Activated T-cell treated with anti-CD3 and anti-CD28 coated beads for 4 hours (primary cell): ENCODE data around the gene KCNC4.

ENCODE experiments used
- DNase-seq: peaks from one replicate; pipeline ENCODE4 v3.0.0-alpha.2; 2020

Gene KCNC4

DNA sequence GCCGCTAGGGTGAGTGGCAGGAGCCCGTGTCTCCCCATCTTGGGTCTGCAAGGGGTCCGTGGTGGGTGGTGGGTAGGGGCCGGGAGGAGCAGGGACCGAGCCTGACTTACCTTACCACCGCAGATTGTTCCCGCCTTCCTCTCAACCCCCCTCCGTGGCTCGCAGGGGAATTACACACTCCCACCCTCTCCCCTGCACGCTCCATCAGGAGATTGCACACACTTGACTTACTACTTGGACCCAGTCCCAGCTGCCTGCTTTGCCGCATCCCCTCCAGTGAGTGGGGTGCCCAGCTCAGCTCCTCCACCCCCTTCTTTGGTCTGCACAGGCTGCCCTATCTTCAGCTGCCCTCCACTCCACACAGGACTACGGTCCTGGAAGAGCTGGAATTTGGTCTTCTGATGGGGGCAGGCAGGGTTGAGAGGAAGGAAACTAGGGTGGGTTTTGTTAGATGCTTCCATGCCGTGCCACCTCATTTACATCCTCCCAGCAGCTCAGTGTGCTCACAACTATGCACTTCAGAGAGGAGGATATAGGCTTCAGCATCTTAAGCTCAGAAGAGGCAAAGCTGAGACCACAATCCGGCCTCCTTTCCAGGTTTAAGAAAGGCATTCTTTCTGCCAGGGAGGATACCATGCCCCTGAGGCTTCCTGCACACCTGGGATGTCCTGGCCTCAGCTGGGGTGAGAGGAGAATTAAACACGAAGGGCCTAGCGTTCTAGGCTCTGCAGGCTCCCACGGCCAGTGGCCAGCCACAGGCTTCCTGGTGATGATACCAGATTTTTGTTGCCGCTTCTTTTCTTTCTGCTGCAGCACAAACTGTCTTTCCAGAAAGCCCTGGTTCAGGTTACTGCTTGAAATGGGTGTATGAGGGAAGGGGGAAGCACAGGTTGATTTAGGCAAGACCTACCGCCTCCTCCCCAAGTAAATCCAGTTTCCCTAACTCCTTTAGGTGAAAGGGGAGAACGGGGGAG is 2.3 kb downstream of the KCNC4 start:
- DNase-seq, result no peak

GRCh38 chr1:110213143-110213540 is 3.0 kb downstream of the KCNC4 start:
- DNase-seq, result no peak

GRCh38 chr1:110214454-110215404 is 4.6 kb downstream of the KCNC4 start:
- no peak for DNase-seq

DNA sequence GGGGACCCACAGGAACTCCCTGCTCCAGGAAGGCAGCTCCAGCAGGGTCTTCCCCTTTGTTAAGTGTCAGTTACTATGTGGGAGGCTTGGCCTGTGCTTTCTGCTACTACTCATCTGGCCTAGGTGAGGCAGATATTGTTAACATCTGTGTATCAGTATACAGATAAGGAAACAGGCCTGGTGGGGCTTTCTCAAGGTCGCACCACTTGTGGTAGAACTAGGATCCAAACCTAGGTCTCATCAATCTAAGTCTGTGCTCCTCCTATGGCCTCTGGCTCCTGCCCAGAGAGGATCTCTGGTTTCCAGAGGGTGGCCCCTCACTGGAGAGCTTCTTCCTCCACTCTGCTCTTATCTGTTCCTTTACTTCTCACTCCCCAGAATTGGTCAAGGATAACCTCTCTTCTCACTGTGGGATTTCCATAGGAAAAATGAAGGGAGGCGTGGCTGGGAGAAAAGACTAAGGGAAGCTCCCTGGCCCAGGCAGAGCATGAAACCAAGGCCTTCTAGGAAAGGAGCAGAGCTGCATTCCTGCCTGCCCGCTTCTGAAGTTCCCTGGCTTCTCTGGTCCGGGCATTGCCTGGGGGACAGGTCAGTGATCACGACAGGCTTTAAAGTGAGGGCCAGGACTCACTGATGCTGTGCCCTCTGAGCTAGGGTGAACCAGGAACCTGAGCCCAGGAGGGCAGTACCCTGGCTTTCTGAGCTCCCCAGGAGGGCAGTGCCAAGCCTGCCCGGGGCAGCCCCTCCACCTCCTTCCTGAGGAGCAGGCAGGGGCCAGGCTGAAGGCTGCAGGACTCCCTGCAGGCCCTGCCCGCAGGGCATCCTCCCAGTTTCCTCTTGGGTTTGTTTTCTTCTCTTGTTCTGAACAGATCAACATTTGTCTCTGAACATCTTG is 5.8 kb downstream of the KCNC4 start:
- DNase-seq, result no peak

DNA sequence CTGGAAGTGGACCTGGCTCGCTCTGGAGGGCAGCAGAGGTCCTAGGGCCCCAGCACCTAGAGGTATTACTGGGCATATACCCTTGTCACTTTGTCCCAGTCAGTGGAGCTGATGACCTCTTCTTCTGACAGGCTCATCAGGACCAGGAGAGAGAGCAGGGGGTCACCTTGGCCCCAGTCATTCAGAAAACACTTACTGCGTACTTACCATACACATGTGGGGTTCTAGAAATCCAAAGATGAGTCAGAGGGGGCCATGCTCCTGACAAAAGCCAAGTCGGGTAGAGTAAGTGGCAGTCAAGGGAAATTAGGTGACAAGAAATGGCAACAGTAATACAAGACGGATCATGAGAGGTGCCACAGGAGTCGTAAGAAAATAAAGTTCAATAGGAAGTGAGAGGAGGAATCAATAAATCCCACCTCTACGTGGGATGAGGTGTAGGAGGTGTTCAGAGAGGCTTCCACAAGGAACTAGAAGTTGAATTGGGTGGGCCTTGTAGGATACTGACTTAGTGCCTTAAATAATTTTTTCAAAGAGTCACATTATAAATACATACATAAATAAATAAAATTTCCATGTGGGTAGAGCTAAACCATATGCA is 6.8 kb downstream of the KCNC4 start:
- no peak for DNase-seq

- DNase-seq, result no peak
Observed at GRCh38 chr1:110218137-110218536, 8.0 kb downstream of the KCNC4 start.

GRCh38 chr1:110218739-110219138 is 8.6 kb downstream of the KCNC4 start:
- DNase-seq, result no peak

DNA sequence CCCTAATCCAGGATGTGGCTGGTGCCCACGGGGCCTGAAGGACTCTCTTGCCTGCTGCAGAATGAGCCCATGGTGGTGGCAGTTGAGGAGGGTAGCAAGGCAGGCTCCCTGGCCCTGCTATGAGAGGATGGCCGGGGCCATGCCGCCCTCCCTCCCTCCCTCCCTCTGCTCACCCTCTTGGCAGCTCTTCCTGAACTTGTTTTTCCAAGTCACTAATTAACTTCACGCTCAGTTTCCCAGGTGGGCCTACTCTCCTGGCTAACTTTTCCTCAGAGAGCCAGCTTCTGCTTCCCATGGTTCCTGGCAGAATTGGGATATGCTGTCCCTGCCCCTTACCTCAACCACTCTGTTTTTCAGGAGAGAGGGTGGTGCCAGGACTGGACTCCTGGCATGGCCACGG is 10.2 kb downstream of the KCNC4 start:
- DNase-seq, result no peak

DNA sequence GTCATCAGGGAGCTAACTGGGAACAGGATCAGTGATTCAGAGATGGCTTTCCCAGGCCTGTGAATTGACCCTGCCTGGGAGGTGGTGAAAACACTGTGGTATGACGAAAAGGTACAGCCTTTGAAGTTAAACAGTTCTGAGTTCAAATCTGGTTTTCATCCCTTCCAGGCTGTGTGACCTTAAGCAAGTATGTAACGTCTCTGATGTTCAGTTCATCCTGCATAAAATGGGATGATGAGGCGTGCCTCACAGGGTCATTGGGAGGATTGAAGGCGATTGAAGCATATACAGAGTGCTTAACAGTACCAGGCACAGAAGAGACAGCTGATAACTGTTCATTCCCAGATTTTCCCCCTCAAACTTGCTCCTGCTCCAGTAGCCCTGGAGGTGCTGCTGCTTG is 11.0 kb downstream of the KCNC4 start:
- no peak for DNase-seq

DNA sequence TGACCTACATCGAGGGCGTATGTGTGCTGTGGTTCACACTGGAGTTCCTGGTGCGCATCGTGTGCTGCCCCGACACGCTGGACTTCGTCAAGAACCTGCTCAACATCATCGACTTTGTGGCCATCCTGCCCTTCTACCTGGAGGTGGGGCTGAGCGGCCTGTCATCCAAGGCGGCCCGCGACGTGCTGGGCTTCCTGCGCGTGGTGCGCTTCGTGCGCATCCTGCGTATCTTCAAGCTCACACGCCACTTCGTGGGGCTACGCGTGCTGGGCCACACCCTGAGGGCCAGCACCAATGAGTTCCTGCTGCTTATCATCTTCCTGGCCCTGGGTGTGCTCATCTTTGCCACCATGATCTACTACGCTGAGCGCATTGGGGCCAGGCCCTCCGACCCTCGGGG is 13.0 kb downstream of the KCNC4 start:
- no peak for DNase-seq

- DNase-seq, result no peak
Observed at GRCh38 chr1:110223581-110223980, 13.5 kb downstream of the KCNC4 start.

- no peak for DNase-seq
Observed at GRCh38 chr1:110224240-110224995, 14.3 kb downstream of the KCNC4 start.

DNA sequence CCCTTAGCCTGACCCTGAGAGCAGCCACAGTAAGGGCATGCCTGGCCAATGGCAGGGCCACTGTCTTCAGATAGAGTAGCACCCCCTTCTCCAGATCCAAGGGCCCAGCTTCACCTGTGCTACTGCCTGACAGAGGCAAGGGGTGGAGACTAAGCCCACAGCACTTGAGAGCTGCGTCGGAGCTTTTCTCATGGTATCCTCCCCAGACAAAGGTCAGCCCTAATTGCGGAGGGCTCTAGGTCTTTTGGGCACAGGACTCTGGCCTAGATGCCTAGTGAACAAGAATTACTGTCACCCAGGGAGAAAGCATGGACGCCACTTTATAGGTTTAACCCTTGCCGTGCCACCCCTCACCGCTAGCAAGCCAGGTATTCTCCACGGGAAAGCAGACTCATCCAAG is 15.1 kb downstream of the KCNC4 start:
- DNase-seq, result no peak

DNA sequence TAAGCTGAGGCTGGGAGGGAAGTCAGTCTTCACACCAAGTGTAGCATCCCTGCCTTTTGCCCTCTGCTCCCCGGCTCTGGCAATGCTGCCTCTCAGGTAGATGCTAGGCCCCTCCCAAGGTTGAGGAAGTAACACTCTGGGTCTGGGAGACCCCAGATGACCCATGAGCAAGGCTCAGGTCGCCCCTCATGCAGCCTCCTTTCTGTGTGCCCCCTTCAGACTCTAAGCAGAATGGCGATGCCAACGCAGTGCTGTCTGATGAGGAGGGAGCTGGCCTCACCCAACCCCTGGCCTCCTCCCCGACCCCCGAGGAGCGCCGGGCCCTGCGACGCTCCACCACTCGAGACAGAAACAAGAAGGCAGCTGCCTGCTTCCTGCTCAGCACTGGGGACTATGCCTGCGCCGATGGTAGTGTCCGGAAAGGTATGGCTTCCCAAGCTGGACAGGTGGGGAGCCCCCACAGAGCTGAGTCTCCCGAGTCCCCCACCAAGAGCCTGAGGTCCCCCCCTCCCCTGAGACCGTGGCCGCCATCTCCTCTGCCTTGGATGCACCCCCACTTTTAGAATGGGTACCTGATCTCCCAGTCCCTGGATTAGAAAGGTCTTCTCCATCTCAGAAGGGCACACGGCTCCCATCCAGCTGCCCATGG is 15.8 kb downstream of the KCNC4 start:
- DNase-seq, result no peak

- no peak for DNase-seq
Observed at GRCh38 chr1:110227774-110228173, 17.7 kb downstream of the KCNC4 start.

- no peak for DNase-seq
Observed at GRCh38 chr1:110228381-110228780, 18.3 kb downstream of the KCNC4 start.

- no peak for DNase-seq
Observed at GRCh38 chr1:110228869-110229268, 18.8 kb downstream of the KCNC4 start.

DNA sequence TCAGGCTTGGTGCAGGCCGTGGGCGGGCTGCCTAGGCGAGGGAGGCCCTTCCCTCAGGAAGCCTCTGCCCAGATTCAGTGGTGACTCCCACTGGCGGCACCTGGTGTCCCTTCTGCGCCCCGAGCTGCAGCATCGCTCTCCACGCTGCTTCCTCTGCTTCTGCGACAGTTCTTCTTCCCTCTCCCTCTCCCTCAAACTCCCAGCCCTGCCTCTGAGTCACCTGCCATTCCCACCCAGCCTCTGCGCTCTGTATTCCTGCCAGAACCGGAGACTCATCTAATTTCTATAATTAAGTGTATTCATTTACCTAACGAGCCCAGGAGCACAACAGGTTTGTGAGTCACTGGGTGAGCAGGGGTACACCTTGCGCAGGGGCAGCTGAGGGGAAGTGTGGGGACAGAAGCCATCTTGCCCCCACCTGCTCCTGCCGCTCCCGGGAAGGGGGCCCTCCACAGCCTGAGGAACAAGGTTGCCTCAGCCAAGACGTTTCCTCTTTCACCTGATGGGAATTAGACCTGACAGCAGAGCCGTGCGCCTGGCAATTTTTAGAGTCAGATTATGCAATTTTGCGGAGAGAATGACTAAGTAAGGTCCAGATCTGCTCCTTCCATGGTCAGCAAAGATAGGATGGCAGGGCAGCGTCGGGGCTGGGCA is 19.4 kb downstream of the KCNC4 start:
- DNase-seq, result no peak

- no peak for DNase-seq
Observed at GRCh38 chr1:110230381-110231199, 20.5 kb downstream of the KCNC4 start.
